ENCODE measurements around the gene LYPD5.

LYPD5 gene

DNA sequence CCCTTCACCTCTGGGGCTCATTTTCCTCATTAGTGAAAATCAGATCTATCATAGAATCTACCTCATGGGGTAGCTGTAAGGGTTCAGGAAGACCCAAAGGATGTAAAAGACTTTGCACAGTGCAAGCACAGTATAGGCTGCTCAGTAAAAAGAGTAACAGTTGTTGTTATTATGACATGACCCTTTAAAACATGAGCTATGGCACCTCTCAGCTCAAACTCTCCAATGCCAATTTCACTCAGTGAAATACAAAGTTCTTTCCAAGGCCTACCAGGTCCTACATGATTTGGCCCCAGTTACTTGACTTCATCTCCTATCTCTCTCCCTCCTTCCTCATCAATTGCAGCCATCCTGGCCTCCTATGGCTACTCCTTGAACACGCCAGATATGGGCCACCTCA lies 52.3 kb downstream of the LYPD5 start:
- FAIRE-seq, result no peak

DNA sequence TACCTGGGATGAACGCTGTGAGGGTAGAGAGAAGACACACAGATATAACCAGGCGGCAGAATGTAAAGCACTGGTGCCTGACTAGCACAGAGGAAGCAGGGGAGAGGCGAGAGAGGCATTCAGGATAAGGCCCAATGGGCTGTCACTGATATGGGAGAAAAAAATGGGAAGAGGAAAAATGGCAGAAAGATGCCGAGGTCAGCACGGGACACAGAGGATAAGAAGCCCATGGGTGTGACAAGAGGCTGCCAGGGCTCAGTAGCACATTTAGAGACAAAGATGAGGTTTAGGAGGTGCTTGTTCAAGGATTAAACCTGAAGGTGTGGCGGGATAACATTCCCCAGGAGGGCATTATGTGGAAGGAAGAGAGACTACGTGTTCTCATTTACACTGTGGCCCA lies 53.1 kb downstream of the LYPD5 start:
- FAIRE-seq, result no peak

DNA sequence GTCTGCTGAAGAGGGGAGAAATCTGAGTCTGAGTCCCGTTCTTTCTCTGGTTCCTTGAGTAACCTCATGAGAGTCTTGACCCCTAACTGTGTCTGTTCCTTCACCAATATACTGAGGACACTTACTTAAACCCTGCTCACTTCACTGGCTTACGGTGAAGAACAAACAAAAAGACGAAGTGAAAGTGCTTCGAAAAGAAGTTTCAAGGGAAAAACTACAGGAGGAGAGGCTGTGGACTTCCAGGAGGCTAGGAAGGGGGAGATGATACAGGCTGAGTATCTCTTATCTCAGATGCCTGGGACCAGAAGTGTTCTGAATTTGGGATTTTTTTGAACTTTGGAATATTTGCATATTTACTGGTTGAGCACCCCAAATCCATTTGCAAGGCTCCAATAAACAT lies 53.6 kb downstream of the LYPD5 start:
- FAIRE-seq, result no peak

DNA sequence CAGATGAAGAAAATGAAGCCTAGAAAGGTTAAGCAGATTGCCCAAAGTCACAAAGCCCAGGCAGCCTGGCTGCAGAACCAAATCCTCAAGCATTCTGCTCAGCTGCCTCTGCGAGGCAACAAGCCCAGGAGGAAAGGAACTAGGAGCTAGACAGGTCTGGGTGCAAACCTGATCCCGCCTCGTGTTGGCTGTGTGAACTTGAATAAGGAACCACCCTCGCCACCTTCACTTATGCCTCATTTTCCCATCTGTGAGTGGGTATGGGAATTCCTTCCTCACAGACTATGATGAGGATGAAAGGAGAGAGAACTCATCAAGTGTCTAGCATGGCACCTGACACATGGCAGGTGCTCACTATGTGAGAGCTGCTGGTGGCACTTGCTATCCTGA lies 54.0 kb downstream of the LYPD5 start:
- no peak for FAIRE-seq

DNA sequence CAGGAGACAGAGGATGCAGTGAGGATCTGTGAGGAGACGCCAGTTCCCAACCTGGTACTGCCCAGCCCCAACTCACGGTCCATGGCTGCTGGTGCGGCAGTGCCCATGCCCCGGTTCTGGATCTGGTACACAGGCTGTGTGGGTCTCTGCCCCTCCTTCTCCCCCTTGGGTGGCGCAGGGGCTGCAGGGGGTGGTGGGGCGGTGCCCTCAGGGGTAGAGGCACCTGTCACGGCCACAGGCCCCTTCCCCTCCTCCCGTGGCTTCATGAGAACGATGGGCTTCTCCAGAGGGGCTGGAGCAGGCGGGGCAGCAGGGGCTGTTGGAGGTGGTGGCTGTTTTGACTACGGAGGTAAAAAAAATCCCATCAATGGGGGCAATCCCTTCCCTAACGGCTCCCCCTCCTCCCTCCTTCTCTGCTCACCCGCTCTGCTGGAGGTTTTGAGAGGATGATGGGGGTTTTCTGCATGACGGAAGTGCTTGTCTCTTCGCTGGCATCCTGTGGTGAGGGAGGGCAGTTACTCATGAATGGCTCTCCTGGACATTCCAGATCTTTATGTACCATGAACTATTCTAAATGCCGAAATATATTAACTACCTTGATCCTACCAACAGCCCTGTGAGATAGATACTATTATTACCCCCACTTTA lies 54.6 kb downstream of the LYPD5 start:
- FAIRE-seq, result no peak

Data from colon (tissue), 2 donors.